Cerebellar cortex (tissue), 1 donor: ENCODE data around the gene DHRS7.

Experiments
- DNase-seq: peaks from one replicate; pipeline ENCODE4 v3.0.0-alpha.2; 2015; ENCODE audit warnings: low spot score

DHRS7 gene

GRCh38 chr14:60184905-60185555 is 19.8 kb upstream of the DHRS7 start:
- DNase-seq: no peak

DNA sequence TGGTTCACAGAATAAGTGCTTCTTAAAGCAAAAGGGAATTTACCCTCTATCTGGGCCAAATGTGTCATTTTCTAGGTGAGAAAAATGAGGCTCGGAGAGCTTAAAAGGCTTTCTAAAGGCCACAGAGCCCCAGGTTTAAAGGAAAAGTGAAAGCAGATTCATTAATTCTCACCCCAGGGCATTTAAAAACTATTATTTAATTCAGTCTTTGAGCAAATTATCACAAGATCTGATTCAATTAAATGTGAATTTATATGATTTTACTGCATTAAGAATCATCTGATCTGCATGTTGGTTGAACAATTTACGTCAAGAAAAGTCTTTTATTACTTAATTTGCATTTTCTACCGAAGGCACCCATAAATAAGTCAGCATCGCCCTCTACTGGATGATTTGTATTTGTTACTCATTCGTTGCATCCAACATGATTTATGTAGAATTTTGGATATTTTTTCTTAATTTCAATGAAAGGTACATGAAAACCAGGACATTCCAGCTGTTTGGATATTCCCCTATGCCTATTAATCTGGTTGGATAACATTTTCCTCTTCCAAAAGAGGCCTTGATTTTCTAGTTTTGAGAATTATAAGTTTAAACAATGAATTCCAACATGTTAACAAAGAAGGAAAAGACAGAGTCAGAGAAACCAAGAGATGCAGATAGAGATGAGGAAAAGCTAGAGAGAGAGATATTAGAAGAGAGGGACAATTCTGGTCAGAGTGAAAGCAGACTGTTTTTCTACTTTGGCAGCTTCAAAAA is 19.1 kb upstream of the DHRS7 start:
- peak; percentile 77 for DNase-seq

- no peak for DNase-seq
Measured at GRCh38 chr14:60183741-60184140, 18.5 kb upstream of the DHRS7 start.

GRCh38 chr14:60183138-60183537 is 17.9 kb upstream of the DHRS7 start:
- no peak for DNase-seq

DNA sequence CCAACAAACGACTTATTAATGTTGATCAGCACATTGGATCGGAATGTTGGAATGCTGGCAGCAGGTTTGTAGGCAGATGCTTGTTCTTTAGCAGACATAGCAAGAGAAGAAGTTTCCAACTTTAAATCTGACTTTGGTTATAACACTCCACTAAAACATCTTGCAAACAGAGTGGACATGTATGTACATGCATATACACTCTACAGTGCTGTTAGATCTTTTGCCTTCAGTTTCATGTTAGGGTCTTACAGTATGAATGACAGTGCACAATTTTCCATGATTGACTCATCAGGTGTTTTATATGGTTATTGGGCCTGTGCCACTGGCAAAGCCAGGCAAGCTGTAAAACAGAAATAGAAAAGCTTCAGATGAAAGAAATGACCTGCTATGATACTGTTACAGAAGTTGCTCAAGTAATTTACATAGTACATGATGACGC is 14.3 kb upstream of the DHRS7 start:
- no peak for DNase-seq

- no peak for DNase-seq
Measured at GRCh38 chr14:60178820-60179219, 13.6 kb upstream of the DHRS7 start.

- DNase-seq: no peak
Measured at GRCh38 chr14:60178164-60178563, 13.0 kb upstream of the DHRS7 start.

DNA sequence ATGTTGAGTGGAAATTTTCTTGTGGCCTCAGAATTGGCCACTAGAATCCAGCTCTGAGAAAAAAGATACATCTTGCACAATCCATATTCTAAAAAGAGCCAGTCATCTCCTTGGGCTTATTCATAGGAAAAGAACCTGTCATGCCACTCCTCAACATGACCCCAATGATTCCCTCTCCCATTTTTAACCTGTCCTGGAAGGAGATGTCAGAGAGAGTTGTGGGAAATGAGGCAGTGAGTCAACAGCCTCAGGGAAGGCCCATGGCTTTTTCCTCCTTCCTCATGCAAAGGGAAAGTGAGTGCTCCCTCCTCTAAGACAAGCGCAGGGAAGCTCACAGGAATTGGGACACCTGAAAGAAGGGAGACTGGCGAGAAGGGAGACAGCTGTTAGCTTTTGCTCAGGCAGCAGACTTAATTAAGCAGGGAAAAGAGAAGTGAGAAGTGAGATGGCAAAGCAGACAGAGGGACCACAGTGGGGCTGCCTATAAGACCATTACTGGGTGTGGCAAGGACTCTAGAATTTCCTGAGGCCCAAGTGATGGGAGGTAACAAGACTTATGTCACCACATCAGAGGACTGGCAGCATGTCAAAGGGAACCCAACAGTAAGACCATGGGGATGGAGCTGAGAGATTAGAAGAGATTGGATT is 10.2 kb upstream of the DHRS7 start:
- DNase-seq: no peak

DNA sequence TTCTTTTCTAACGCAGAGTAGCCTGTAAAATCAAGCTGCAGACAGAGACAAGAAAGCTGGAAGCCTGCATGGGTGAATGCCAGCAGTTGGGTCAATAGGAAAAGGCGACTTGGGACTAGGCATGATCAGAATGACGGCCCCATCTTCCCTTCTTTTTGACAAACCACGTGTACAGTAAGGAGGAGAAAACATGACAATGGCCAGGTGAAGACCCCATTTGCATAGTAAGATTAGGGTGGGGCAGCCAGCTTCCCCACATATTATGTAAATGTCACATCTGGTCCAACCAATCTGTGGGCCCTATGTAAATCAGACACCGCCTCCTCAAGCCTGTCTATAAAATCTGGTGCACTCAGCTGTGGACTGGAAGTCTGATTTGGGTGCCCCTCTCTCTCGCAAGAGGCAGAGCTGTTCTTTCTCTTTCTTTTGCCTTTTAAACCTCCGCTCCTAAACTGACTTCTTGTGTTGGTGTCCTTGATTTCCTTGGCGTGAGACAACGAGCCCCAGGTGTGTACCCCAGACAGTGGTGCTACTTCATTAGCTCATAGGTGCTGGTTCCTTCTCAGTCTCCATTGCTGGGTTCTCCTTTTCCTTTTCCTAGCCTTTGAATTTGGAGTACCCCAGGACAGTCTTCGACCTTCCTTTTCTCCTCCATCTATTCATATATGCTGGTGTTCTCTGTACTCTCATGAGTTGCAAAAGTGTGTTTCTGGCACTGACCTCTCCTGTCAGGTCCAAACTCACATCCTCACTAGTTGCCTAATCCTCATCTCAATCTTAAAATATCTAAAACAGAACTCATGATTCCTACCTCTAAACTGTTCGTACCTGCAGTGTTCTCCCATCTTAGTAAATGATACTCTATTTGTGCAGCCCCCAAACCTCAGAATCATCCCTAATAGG is 9.4 kb upstream of the DHRS7 start:
- no peak for DNase-seq

GRCh38 chr14:60171690-60172089 is 6.5 kb upstream of the DHRS7 start:
- no peak for DNase-seq

GRCh38 chr14:60170948-60171347 is 5.8 kb upstream of the DHRS7 start:
- DNase-seq: no peak

DNA sequence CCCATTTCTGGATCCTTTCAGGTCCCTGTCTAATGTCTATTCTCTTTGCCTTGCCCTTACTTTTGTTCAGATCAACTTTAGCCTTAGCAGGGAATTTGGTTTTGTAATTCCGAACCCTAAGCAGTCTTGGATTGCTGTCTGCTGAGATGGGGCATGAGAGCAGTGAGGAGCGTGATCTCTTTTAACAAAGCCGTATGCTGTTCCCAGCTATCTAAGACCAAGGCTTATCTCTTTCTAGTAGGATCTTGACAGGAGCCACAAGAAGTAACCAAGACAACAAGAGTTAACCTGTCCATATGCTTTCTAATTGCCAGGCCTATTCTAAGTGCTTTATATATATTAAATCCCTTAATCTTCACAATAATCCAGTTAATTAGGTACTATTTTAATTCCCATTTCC is 4.5 kb upstream of the DHRS7 start:
- DNase-seq: no peak

DNA sequence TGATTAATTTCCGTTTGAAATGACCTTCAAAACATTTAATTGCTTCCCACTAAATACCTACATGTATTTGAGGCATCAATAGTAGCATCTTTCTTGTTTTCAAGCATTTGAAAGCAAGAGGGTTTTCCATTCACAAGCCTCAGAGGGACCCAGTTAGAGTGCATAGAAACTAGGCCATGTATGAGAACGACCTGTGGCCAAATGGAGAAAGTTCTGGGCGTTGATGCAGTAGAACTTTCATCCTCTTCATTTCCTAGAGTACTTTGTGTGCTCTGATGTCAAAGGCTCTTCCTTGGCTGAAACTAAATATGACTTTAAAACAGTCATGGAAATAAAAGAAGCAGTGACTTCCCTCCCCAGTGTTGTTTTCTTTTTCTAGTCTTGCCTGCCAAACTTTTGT is 944 bp upstream of the DHRS7 start:
- no peak for DNase-seq

DNA sequence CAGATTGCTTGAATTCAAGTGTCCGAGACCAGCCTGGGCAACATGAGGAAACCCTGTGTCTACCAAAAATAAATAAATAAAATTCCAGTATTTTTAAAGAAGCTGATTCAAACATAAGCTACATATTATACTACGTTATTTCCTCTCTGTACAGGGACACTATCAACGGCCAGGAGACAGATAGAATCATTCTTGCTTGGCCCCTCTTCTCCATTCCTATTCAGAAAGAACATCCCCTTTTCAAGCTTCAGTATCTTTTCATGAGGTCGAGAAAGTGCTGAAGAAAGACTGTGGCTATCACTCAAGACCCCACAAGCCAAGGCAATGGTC is 314 bp upstream of the DHRS7 start:
- DNase-seq: no peak

DNA sequence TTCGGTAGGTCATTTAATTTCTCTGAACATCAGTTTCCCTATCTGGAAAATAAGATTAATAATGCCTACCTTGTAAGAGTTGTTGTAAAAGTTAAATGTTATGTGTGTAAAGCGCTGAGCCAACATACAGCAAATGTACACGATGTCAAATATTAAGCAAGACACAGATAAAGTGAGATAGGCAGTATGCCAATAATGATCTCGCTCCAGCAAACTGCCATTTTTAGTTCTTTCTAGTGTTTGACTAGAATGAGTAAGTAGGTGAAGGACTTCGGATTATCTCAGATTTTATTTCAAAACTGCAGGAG is 840 bp downstream of the DHRS7 start:
- no peak for DNase-seq

- peak; percentile 19 for DNase-seq
Measured at GRCh38 chr14:60163693-60164092, 1.5 kb downstream of the DHRS7 start.

GRCh38 chr14:60161196-60162107 is 3.7 kb downstream of the DHRS7 start:
- no peak for DNase-seq

- DNase-seq: no peak
Measured at GRCh38 chr14:60160422-60160821, 4.8 kb downstream of the DHRS7 start.

GRCh38 chr14:60154671-60155070 is 10.5 kb downstream of the DHRS7 start:
- DNase-seq: no peak

GRCh38 chr14:60153991-60154390 is 11.2 kb downstream of the DHRS7 start:
- DNase-seq: no peak

- DNase-seq: peak; percentile 91
Measured at GRCh38 chr14:60151715-60152114, 13.5 kb downstream of the DHRS7 start.
